ENCODE results near the gene HSD17B14.

GRCh38 chr19:48826606-48827020, 9.7 kb downstream of the HSD17B14 start:
- TF ChIP-seq CTCF (conservative IDR thresholded peaks at IDR 0.05 in 1 of 2, IDR thresholded peaks at IDR 0.05 in 1 of 2; ENCODE audit: low read depth in 1 of 2, low read length in 2 of 2) (no peak), EZH2 (IDR thresholded peaks at IDR 0.05; ENCODE audit: low read length, missing control alignments) (no peak)
